B cell (primary cell): Measurements from ENCODE around the gene IGSF9. TPM values are rescaled to one million over a fixed set of nuclear protein-coding genes. Genes with fewer than 3 reads are reported as not detected.

Experiments
- ATAC-seq: fragments of 200-7000 bp; cut with Tn5 transposase; one replicate; pipeline ENCODE4 v1.10.0; 2021; ENCODE audit warnings: low read depth, mild to moderate bottlenecking, moderate number of reproducible peaks, moderate library complexity
- CTCF ChIA-PET: fragments of 350-600 bp; sonication (Branson Sonifier 250); formaldehyde crosslinking; loops from one replicate; lab custom pipeline; 2021; ENCODE audit warnings: antibody characterized with exemption, inconsistent platforms; lab: Charles Lee
- POLR2A ChIA-PET: fragments of 350-600 bp; sonication (Branson Sonifier 250); formaldehyde crosslinking; loops from one replicate; lab custom pipeline; 2021; ENCODE audit warnings: antibody characterized with exemption; lab: Charles Lee
- DNase-seq: peaks from one replicate; pipeline ENCODE4 v3.0.0; 2013
- H2AFZ ChIP-seq: 2 replicates; pipeline ENCODE4 v1.6.1; 2012; ENCODE audit warnings: mild to moderate bottlenecking, low read depth, low read length; ENCODE audit not compliant: insufficient read depth, poor library complexity, severe bottlenecking
- H3K27ac ChIP-seq, 2 donors: 1 replicate in 1 of 2; 2 replicates in 1 of 2; pipeline ENCODE4 v1.5.1; 2012 to 2013; ENCODE audit warnings: low read length in 2 of 2, mild to moderate bottlenecking in 2 of 2, moderate library complexity in 1 of 2
- H3K27me3 ChIP-seq, 4 experiments: fragments of 200-600 bp in 1 of 4; sonication (generic) in 1 of 4; replicated peaks in 1 of 4; 1 replicate in 2 of 4; 2 replicates in 2 of 4; pipeline versions ENCODE4 v1.6.1 to v1.7.0; 2013 to 2016; ENCODE audit warnings: low read length in 3 of 4, mild to moderate bottlenecking in 2 of 4, mixed read lengths in 1 of 4, moderate library complexity in 1 of 4; ENCODE audit not compliant: insufficient read depth in 4 of 4, control insufficient read depth in 3 of 4; ENCODE audit errors: control extremely low read depth in 1 of 4
- H3K36me3 ChIP-seq, 2 experiments: replicated peaks in 1 of 2; 1 replicate in 1 of 2; 2 replicates in 1 of 2; pipeline versions ENCODE4 v1.6.1 to v1.7.1; 2013; ENCODE audit warnings: low read length in 1 of 2; ENCODE audit not compliant: insufficient read depth in 2 of 2, control insufficient read depth in 1 of 2; ENCODE audit errors: control extremely low read depth in 1 of 2, extremely low read depth in 1 of 2
- H3K4me1 ChIP-seq, 2 donors: fragments of 200-600 bp in 1 of 2; sonication (generic) in 1 of 2; 1 replicate in 1 of 2; 2 replicates in 1 of 2; pipeline versions ENCODE4 v1.5.1 to v1.6.1; 2013 to 2017; ENCODE audit warnings: low read length in 2 of 2; ENCODE audit not compliant: control insufficient read depth in 2 of 2, insufficient read depth in 2 of 2
- H3K4me2 ChIP-seq: replicated peaks from 2 replicates; pipeline ENCODE3; 2012; ENCODE audit warnings: mild to moderate bottlenecking, low read depth, low read length; ENCODE audit not compliant: poor library complexity, severe bottlenecking
- H3K4me3 ChIP-seq, 5 experiments: fragments of 200-600 bp in 1 of 5; sonication (generic) in 1 of 5; 1 replicate in 3 of 5; 2 replicates in 2 of 5; pipeline versions ENCODE4 v1.5.1 to v1.7.0; 2011 to 2016; ENCODE audit warnings: low read length in 4 of 5, mild to moderate bottlenecking in 4 of 5, low read depth in 2 of 5, control low read depth in 1 of 5, moderate library complexity in 1 of 5; ENCODE audit not compliant: insufficient read depth in 1 of 5; ENCODE audit errors: control extremely low read depth in 1 of 5, extremely low read depth in 1 of 5
- H3K79me2 ChIP-seq: fragments of 200-600 bp; sonication (generic); one replicate; pipeline ENCODE4 v1.6.0; 2016; ENCODE audit warnings: low read length; ENCODE audit not compliant: control insufficient read depth, insufficient read depth
- H3K9ac ChIP-seq: fragments of 200-600 bp; sonication (generic); 2 replicates; pipeline ENCODE4 v1.6.1; 2017; ENCODE audit warnings: mild to moderate bottlenecking, low read length, moderate library complexity
- H3K9me3 ChIP-seq, 3 donors: one replicate each; pipeline versions ENCODE4 v1.6.1 to v1.7.1; 2013; ENCODE audit warnings: low read length in 2 of 3; ENCODE audit not compliant: control insufficient read depth in 2 of 3, insufficient read depth in 1 of 3; ENCODE audit errors: control extremely low read depth in 1 of 3
- H4K20me1 ChIP-seq: 2 replicates; pipeline ENCODE4 v1.6.0; 2012; ENCODE audit warnings: mild to moderate bottlenecking, low read length; ENCODE audit not compliant: insufficient read depth, control insufficient read depth, poor library complexity, severe bottlenecking
- H3K27ac Mint-ChIP-seq: one replicate; pipeline ENCODE4 v1.8.0; 2021; ENCODE audit warnings: mixed read lengths
- H3K27me3 Mint-ChIP-seq: one replicate; pipeline ENCODE4 v1.8.0; 2021; ENCODE audit warnings: mixed read lengths
- H3K4me1 Mint-ChIP-seq: one replicate; pipeline ENCODE4 v1.8.0; 2021; ENCODE audit warnings: mixed read lengths
- H3K4me3 Mint-ChIP-seq: one replicate; pipeline ENCODE4 v1.8.0; 2021; ENCODE audit warnings: mixed read lengths
- H3K9me3 Mint-ChIP-seq: one replicate; pipeline ENCODE4 v1.8.0; 2022; ENCODE audit warnings: mixed read lengths; ENCODE audit not compliant: insufficient read depth
- CTCF ChIP-seq: fragments of 200-600 bp; IDR thresholded peaks from one replicate; pipeline ENCODE4 v1.8.0; 2022; ENCODE audit warnings: antibody characterized with exemption, mild to moderate bottlenecking
- EZH2 ChIP-seq: IDR thresholded peaks from 2 replicates; pipeline ENCODE4 v1.6.1; 2012; ENCODE audit warnings: borderline replicate concordance, low read depth, mild to moderate bottlenecking, moderate library complexity, low read length; ENCODE audit not compliant: insufficient read depth, poor library complexity, severe bottlenecking
- WGBS: methylation state at CpG from one replicate; pipeline ENCODE4 v1.1.5; 2013; ENCODE audit warnings: missing lambda C conversion rate; ENCODE audit not compliant: insufficient coverage; 5-methylcytosine and 5-hydroxymethylcytosine counted together
- intact Hi-C: fragments of 100-400 bp; cut with micrococcal nuclease; formaldehyde crosslinking; loops from one replicate; pipeline ENCODE4 v1.10.0; 2022
- polyA plus RNA-seq: library from polyadenylated mRNA; depleted of rRNA; stranded (reverse); fragments of >200 nt; gene quantifications from 2 replicates; pipeline ENCODE4 v1.2.3, GENCODE V29; 2012
- total RNA-seq, 2 donors: library from RNA; stranded (reverse); fragments of 120-200 nt in 1 of 2; gene quantifications; 1 replicate in 1 of 2; 2 replicates in 1 of 2; pipeline versions ENCODE4 v1.2.3 to v1.2.4, GENCODE V29; 2013 to 2022

The IGSF9 gene
- total and polyA plus RNA-seq, 2 donors (not counting 1 experiment from before 2014, with no cell fraction given) = 0.36 to 0.37 TPM

GRCh38 chr1:159923203-159924024, 22.0 kb downstream of the IGSF9 start:
- peak overlapping the region; percentile 99 for H3K4me2 ChIP-seq
- peaks cover 38% of the 10 kb centered on the region for H4K20me1 ChIP-seq
- peak overlapping the region; percentile 97 for H3K9ac ChIP-seq
- peak overlapping the region; percentile 99 for H3K27ac Mint-ChIP-seq
- H3K27me3 Mint-ChIP-seq = no peaks in the 10 kb centered on the region
- TF ChIP-seq CTCF (no peak), EZH2 (no peak)
- peaks cover 0 to 4% (median 0%) of the 10 kb centered on the region in 3 donors for H3K9me3 ChIP-seq
- ChIA-PET POLR2A (interaction anchor here (0.6 to 2.0 kb wide), 13 partner anchors 8 to 1639 kb away, joined by 3 to 7 read pairs (median 3); partner anchors contain the start of gene IGSF8), CTCF (interaction anchor here (0.8 to 8.7 kb wide), 8 partner anchors 13 to 155 kb away, joined by 4 to 81 read pairs (median 5); partner anchors contain the start of genes DUSP23 and IGSF9)
- no peaks in the 10 kb centered on the region for H3K27me3 ChIP-seq
- no peaks in the 10 kb centered on the region for H3K9me3 Mint-ChIP-seq
- H3K27ac ChIP-seq = peak overlapping the region; percentile 98 to 100
- intact Hi-C loops = loop anchor here (2.0 to 10.0 kb wide), 4 partner anchors 33 to 1821 kb away; partner anchors contain the start of genes DUSP12, IGSF8 and USF1
- peak; percentile 98 for DNase-seq
- H3K4me1 Mint-ChIP-seq = peaks cover 63% of the 10 kb centered on the region
- H3K4me1 ChIP-seq = peaks cover 45 to 58% of the 10 kb centered on the region in 2 donors
- ATAC-seq = peak; percentile 31
- peaks cover 87% of the 10 kb centered on the region for H3K79me2 ChIP-seq
- peak overlapping the region; percentile 81 to 100 (median 99) for H3K4me3 ChIP-seq
- peak overlapping the region; percentile 96 for H3K4me3 Mint-ChIP-seq
- no peak overlapping the region for H2AFZ ChIP-seq
- 1% methylated on average over 15 of the region's 20 CpGs for WGBS
- peaks cover 4 to 35% of the 10 kb centered on the region in 2 experiments for H3K36me3 ChIP-seq
